HG02970 (cell line): ENCODE measurements around the gene LTBR.
"Not testable (repeated sequence)": the region's sequence is repeated elsewhere in the genome, so short reads cannot be mapped to it uniquely, and the experiment has no call there.

Experiments used
- ATAC-seq: cut with Tn5 transposase; IDR thresholded peaks from one replicate; pipeline ENCODE4 v1.9.1; 2021; ENCODE audit warnings: mild to moderate bottlenecking, moderate library complexity, moderate number of reproducible peaks; ENCODE audit not compliant: unreplicated experiment, low FRiP score

The LTBR gene

GRCh38 chr12:6383572-6384498 is at the start of gene LTBR:
LTBR (plus strand) TSS chr12:6384162; CDS start chr12:6384359, 197 bp downstream.
- no peak for ATAC-seq

DNA sequence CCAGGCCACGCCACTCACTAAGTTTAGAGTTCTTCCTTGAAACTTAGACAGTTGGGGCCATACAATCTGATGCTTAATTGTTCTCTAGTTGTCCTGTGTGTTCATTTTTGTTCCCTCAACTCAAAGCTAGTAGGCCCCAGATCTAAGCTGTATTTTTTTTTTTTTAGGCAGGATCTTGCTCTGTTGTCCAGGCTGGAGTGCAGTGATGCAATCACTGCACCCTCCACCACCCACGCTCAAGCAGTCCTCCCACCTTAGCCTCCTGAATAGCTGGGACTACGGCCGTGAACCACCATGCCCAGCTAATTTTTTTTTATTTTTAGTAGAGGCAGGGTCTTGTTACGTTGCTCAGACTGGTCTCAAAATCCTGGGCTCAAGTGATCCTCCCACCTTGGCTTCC is 49.6 kb upstream of the LTBR start:
- no peak for ATAC-seq

- ATAC-seq: no peak
Observed at GRCh38 chr12:6334940-6335450, 49.0 kb upstream of the LTBR start.

- no peak for ATAC-seq
Observed at GRCh38 chr12:6335451-6336078, 48.4 kb upstream of the LTBR start.

GRCh38 chr12:6336079-6336888 is 47.7 kb upstream of the LTBR start:
- ATAC-seq: no peak

DNA sequence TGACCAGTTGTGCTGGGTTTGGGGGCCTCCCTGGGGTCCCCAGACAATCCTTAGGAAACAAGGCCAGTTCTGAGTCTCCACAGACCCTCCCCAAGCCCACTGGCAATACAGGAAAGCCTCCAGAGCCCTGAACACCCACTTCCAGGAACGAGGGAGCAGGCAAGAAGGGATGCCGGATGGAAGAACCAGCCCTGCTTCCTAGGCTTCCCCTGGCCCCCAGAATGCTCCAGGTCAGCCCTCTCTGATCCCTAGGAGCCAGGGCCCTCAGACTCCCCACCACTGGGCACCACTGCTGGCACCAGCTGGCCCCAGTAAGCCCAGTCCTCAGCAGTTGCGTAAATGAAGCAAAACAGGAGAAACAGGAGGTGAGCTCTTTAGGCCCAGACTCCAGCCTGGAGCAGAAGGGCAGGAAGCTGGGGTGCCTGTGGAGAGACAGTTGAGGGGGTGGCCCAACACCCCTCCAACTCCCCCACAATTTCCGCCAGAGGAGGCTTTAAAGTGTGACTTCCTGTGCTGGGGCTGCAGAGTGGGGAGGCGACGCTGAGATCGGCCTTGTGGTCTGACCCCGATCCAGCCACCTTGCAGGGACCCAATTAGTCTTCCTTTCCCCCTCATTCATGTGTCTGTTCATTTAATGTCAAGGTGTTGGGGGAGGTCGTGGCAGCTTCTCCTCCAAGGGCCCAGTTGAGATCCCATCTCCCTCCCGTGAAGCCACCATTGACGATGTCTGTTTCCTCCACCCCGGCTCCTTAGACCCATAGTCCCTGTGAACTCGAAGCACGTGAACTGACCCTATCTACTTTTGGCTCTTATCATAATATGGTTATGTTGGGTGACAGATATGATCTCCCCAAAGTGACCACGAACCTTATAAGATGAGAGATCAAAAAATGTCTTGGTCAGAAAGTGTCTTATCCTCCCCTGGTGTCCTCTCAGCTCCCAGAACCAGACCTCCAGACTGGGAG is 46.8 kb upstream of the LTBR start:
- no peak for ATAC-seq

DNA sequence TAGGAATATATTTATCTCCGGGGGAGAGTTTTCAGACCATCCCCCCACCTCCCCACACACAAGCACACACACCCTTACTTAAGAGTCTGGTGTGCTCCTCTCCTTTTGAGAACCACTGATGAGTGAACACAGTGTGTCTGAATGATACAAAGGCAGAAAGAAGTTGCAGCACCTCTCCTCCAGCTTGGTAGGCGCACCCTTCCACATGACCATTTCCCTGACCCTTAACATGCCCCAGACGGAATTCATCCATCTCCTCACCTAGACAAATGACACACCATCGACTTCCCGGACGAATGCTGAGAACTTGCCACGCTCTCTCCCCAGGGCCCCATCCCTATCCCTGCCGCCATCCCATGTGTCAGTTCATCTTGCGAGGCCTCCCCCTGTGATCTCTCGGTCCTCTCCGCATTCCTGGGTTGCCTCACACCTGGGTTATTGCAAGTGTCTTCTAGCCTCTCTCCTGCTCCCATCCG is 46.0 kb upstream of the LTBR start:
- no peak for ATAC-seq

DNA sequence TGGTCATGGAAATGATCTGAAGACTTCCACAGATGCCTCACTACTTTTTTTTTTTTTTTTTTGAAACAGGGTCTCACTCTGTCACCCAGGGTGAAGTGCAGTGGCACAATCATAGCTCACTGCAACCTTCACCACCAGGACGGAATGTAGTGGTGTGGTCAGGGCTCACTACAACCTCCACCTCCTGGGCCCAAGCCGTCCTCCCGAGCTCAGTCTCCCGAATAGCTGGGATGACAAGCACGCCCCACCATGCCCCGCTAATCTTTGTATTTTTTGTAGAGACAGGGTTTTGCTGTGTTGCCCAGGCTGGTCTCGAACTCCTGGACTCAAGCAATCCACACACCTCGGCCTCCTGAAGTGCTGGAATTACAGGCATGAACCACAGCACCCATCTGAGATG is 45.4 kb upstream of the LTBR start:
- not testable (repeated sequence) for ATAC-seq

GRCh38 chr12:6338955-6339354 is 45.0 kb upstream of the LTBR start:
- no peak for ATAC-seq

DNA sequence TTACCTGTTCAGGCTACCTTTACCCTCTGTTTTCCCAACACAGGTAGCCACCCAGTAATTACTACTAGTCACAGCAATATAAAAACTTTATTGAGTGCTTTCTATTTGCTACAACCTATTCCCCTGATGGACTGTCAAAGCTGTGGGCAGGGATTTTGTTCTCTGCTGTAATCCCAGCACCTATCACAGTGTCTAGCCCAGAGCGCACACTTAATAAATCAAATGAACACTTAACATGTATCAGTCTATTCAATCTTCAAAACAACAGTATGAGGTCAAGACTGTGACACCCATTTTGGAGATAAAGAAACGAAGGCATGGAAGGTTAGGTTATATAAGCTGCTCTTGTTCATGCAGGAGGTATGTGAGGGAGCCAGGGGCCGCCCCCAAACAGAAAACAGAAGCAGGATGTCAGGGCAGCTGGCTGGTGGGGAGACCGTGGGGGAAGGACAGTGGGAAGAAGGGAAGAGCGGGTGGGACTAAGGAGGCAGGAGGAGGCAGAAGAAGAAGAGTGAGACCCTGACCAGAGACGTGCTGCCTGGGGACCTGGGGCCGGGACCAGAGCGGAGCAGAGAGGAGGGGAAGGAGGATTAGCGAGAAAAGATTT is 43.8 kb upstream of the LTBR start:
- no peak for ATAC-seq

- no peak for ATAC-seq
Observed at GRCh38 chr12:6340745-6341416, 43.1 kb upstream of the LTBR start.

DNA sequence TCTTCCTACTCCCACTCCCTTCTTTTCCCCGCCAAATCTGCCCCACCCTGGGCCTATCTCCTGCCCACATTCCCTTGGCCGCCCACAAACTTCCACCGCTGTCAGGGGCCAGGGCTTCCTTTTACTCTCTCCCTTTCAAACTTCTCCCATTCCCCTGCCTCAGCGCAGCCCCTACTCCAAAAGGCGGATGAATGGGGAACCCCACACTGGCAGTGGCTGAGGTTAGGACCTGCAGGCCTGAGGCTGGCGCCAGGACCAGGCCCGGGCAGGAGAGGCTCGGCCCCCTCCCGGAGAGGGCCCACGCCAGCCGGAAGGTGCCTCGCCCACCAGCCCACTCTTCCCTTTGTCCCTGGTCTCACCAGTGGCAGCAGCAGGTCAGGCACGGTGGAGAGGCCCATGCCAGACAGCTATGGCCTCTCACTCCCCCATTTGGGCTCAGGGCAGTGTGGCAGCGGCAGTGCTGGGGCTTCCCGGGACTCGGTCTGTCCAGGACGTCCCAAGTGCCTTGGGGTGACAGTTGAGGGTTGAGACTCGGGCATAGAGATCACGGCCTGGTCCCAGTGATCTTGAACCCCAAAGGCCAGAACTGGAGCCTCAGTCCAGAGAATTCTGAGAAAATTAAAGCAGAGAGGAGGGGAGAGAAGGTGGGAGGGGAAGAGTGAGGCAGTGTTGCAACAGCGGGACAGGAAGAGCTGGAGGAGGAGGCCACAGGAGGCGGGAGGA is 42.4 kb upstream of the LTBR start, which contains the start of gene TNFRSF1A:
TNFRSF1A (minus strand) TSS at position 660 of the 723 bp plus-strand sequence; CDS start at position 398, 262 bp downstream.
- no peak for ATAC-seq

DNA sequence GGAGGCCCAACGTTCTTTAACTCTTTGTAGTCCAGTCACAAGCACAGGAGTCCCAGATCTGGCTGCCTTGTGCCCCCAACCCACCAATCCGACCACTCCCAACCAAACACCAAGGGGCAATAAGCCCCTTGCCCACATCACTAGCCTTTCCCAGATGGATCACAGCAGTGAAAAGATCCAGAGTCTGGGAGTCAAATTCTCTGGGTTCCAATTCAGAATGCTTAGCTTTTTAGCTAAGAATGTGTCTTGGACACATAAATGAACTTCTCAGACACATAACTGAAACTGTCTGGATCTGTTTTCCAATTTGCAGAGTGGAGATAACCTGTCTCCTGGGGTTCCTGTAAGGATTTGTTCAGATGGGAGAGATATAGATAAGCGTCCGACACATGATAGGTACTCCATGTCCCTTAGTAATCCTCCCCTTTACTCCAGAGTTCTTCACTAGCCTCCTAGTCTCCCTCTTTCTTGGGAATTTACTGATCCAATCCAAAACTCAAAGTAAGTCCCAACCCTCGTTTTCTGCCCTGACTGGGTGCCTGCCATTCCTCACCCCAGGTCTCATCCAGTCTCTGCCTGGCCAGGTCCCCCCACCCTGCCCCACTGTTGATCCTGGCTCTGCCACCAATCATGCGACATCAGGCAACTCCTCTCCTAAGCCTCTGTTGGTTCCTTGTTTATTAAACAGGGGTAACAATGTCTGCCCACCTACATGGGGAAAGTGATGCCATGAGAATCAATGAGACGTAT is 41.6 kb upstream of the LTBR start:
- ATAC-seq: no peak

- no peak for ATAC-seq
Observed at GRCh38 chr12:6343518-6343917, 40.4 kb upstream of the LTBR start.

- not testable (repeated sequence) for ATAC-seq
Observed at GRCh38 chr12:6344101-6344660, 39.8 kb upstream of the LTBR start.

GRCh38 chr12:6345319-6346091 is 38.5 kb upstream of the LTBR start:
- no peak for ATAC-seq
